ENCODE data around the gene MSRB3.
"Not testable (repeated sequence)": the region's sequence is repeated elsewhere in the genome, so short reads cannot be mapped to it uniquely, and the experiment has no call there.

- not testable (repeated sequence) for TF ChIP-seq CTCF (IDR thresholded peaks at IDR 0.05); EZH2 (IDR thresholded peaks at IDR 0.05; ENCODE audit: borderline replicate concordance, insufficient read depth, low read depth, low read length, poor library complexity, severe bottlenecking)
Measured at GRCh38 chr12:65483891-65484516, 205.5 kb downstream of the MSRB3 start.

All from B cell (primary cell).